ENCODE results near the gene DMP1.

DMP1 gene, protein sequence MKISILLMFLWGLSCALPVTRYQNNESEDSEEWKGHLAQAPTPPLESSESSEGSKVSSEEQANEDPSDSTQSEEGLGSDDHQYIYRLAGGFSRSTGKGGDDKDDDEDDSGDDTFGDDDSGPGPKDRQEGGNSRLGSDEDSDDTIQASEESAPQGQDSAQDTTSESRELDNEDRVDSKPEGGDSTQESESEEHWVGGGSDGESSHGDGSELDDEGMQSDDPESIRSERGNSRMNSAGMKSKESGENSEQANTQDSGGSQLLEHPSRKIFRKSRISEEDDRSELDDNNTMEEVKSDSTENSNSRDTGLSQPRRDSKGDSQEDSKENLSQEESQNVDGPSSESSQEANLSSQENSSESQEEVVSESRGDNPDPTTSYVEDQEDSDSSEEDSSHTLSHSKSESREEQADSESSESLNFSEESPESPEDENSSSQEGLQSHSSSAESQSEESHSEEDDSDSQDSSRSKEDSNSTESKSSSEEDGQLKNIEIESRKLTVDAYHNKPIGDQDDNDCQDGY

GRCh38 chr4:87649980-87650379 lies at the start of gene DMP1:
Gene DMP1 (plus strand): TSS chr4:87650280. CDS start chr4:87656493, 6,213 bp downstream.
- Mint-ChIP-seq H3K27me3 (no peaks in the 10 kb centered on the region), H3K9me3 (no peaks in the 10 kb centered on the region), H3K4me1 (no peaks in the 10 kb centered on the region), H3K27ac (no peak within 1 kb of the TSS), H3K36me3 (no peaks in the 10 kb centered on the region), H3K4me3 (no peak within 1 kb of the TSS)
- no peak for ATAC-seq (replicated peaks)
- no peak for DNase-seq

DNA sequence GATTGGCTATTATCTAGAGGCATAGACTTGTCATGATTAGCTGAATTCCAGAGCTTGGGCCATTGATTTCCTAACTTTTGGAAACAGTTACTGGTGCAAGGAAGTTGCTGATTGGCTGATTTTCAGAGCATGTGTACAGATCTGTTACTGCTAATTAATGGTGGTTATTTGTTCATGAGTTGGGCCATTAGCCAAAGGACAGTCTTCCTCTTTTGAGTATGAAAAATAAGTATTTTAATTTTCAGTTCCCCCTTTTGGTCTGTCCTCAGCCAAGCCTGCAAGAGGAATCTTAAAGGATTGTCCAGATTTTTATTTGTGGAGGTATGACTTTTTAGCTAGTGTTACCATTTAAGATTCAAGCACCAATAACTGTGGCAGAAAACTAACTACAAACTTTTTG lies 48.7 kb upstream of the DMP1 start:
- no peak for DNase-seq
- H3K4me3 Mint-ChIP-seq = no peak overlapping the region
- no peaks in the 10 kb centered on the region for H3K36me3 Mint-ChIP-seq
- no peak overlapping the region for H3K27ac Mint-ChIP-seq
- no peaks in the 10 kb centered on the region for H3K9me3 Mint-ChIP-seq
- H3K27me3 Mint-ChIP-seq = peaks cover 0 to 4% of the 10 kb centered on the region in 2 donors
- ATAC-seq (replicated peaks) = no peak
- H3K4me1 Mint-ChIP-seq = no peaks in the 10 kb centered on the region

GRCh38 chr4:87608229-87608628 lies 41.9 kb upstream of the DMP1 start, which contains the start of gene DSPP:
Gene DSPP (plus strand): TSS chr4:87608529. CDS start chr4:87610909, 2,380 bp downstream.
- no peaks in the 10 kb centered on the region for H3K9me3 Mint-ChIP-seq
- no peaks in the 10 kb centered on the region for H3K27me3 Mint-ChIP-seq
- DNase-seq (no peak), ATAC-seq (replicated peaks) (no peak)
- no peak within 1 kb of the TSS for H3K27ac Mint-ChIP-seq
- H3K36me3 Mint-ChIP-seq = no peaks in the 10 kb centered on the region
- H3K4me1 Mint-ChIP-seq = no peaks in the 10 kb centered on the region
- H3K4me3 Mint-ChIP-seq = no peak within 1 kb of the TSS

DNA sequence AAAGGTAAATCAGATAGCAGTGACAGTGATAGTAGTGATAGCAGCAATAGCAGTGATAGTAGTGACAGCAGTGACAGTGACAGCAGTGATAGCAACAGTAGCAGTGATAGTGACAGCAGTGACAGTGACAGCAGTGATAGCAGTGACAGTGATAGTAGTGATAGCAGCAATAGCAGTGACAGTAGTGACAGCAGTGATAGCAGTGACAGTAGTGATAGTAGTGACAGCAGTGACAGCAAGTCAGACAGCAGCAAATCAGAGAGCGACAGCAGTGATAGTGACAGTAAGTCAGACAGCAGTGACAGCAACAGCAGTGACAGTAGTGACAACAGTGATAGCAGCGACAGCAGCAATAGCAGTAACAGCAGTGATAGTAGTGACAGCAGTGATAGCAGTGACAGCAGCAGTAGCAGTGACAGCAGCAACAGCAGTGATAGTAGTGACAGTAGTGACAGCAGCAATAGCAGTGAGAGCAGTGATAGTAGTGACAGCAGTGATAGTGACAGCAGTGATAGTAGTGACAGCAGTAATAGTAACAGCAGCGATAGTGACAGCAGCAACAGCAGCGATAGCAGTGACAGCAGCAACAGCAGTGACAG lies 35.7 kb upstream of the DMP1 start:
- Mint-ChIP-seq H3K36me3 (no peaks in the 10 kb centered on the region), H3K4me3 (no peak overlapping the region), H3K27ac (no peak overlapping the region), H3K4me1 (no peaks in the 10 kb centered on the region), H3K27me3 (no peaks in the 10 kb centered on the region), H3K9me3 (no peaks in the 10 kb centered on the region)
- no peak for DNase-seq
- no peak for ATAC-seq (replicated peaks)

- H3K27ac Mint-ChIP-seq = no peak overlapping the region
- H3K27me3 Mint-ChIP-seq = peaks cover 0 to 5% of the 10 kb centered on the region in 2 donors
- ATAC-seq (replicated peaks) (no peak), DNase-seq (no peak)
- no peaks in the 10 kb centered on the region for H3K36me3 Mint-ChIP-seq
- no peak overlapping the region for H3K4me3 Mint-ChIP-seq
- no peaks in the 10 kb centered on the region for H3K4me1 Mint-ChIP-seq
- H3K9me3 Mint-ChIP-seq = no peaks in the 10 kb centered on the region
Observed at GRCh38 chr4:87616268-87616667, 33.8 kb upstream of the DMP1 start.

GRCh38 chr4:87620086-87620485 lies 30.0 kb upstream of the DMP1 start:
- no peak for ATAC-seq (replicated peaks)
- H3K36me3 Mint-ChIP-seq = no peaks in the 10 kb centered on the region
- no peaks in the 10 kb centered on the region for H3K4me1 Mint-ChIP-seq
- no peaks in the 10 kb centered on the region for H3K9me3 Mint-ChIP-seq
- DNase-seq = no peak
- H3K27ac Mint-ChIP-seq = no peak overlapping the region
- H3K27me3 Mint-ChIP-seq = peaks cover 0 to 5% of the 10 kb centered on the region in 2 donors
- H3K4me3 Mint-ChIP-seq = no peak overlapping the region

GRCh38 chr4:87620491-87620890 lies 29.6 kb upstream of the DMP1 start:
- peaks cover 0 to 5% of the 10 kb centered on the region in 2 donors for H3K27me3 Mint-ChIP-seq
- no peak overlapping the region for H3K4me3 Mint-ChIP-seq
- H3K4me1 Mint-ChIP-seq = no peaks in the 10 kb centered on the region
- ATAC-seq (replicated peaks) (no peak), DNase-seq (no peak)
- H3K27ac Mint-ChIP-seq = no peak overlapping the region
- H3K36me3 Mint-ChIP-seq = no peaks in the 10 kb centered on the region
- H3K9me3 Mint-ChIP-seq = no peaks in the 10 kb centered on the region

- Mint-ChIP-seq H3K9me3 (no peaks in the 10 kb centered on the region), H3K4me1 (no peaks in the 10 kb centered on the region), H3K27ac (no peak overlapping the region), H3K27me3 (peaks cover 0 to 5% of the 10 kb centered on the region in 2 donors), H3K4me3 (no peak overlapping the region), H3K36me3 (no peaks in the 10 kb centered on the region)
- ATAC-seq (replicated peaks) = no peak
- DNase-seq = no peak
Observed at GRCh38 chr4:87622303-87622702, 27.8 kb upstream of the DMP1 start.

GRCh38 chr4:87624698-87625097 lies 25.4 kb upstream of the DMP1 start:
- Mint-ChIP-seq H3K4me1 (no peaks in the 10 kb centered on the region), H3K36me3 (no peaks in the 10 kb centered on the region), H3K27ac (no peak overlapping the region), H3K4me3 (no peak overlapping the region), H3K9me3 (no peaks in the 10 kb centered on the region), H3K27me3 (peaks cover 0 to 5% of the 10 kb centered on the region in 2 donors)
- DNase-seq = no peak
- peak; percentile 66 to 71 for ATAC-seq (replicated peaks)

DNA sequence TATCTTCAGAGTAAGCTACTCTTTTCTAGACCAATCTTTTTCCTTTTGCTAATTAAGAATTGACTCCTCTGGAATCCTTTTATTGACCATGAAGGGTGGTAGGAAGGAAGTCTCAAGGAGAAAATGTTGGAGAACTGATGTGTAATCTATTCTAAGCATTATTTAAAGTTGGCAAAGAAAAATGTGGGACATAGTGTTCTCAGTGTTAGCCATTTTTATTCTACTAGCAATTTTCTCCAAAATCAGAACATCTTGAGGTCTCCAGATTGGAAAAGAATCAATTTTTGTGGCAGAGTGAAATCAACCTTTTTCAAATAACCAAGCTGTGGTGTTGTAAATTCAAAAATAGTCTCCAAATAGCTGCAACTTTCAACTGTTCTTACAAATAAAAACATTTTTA lies 18.4 kb upstream of the DMP1 start:
- no peak for DNase-seq
- no peak for ATAC-seq (replicated peaks)
- peaks cover 0 to 5% of the 10 kb centered on the region in 2 donors for H3K27me3 Mint-ChIP-seq
- no peaks in the 10 kb centered on the region for H3K36me3 Mint-ChIP-seq
- no peaks in the 10 kb centered on the region for H3K4me1 Mint-ChIP-seq
- peaks cover 0 to 2% of the 10 kb centered on the region in 2 donors for H3K9me3 Mint-ChIP-seq
- no peak overlapping the region for H3K27ac Mint-ChIP-seq
- H3K4me3 Mint-ChIP-seq = no peak overlapping the region

DNA sequence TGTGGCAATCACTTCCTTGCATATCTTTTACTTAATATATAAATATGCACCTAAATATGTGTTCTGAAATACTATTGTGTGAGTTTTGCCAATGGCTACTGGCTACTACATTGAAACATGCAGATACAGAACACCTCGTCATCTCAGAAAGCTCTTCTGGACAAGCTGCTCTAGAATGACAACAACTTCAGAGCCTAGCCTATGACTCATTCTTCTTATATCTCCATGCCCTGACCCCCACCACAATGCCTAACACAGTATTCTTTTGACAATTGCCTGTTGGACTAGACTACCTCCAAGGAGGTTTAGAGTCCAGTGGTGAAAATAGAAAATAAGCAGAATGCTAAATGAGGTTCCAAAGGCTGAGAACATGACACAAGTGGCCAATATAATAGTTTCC lies 17.6 kb upstream of the DMP1 start:
- Mint-ChIP-seq H3K27me3 (peaks cover 0 to 5% of the 10 kb centered on the region in 2 donors), H3K36me3 (no peaks in the 10 kb centered on the region), H3K9me3 (peaks cover 0 to 2% of the 10 kb centered on the region in 2 donors), H3K27ac (no peak overlapping the region), H3K4me1 (no peaks in the 10 kb centered on the region), H3K4me3 (no peak overlapping the region)
- DNase-seq (no peak), ATAC-seq (replicated peaks) (no peak)

DNA sequence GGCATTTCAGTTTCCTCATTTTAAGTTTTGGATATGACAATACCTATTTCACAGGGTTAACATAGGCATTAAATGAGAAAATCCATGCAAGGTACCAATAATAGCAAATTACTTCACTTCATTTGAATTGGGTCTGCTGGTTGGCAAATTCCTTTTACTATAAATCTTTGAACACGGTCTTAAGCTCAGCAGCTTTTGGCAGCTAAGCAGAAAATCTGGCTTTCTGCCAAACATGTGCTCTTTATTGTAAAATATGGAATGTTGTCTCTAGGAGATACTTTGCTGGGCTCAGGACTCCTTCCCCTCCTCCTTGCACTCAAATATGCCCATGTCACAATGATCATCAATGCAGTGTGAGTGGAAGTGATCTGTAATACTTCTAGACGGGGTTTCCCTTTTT lies 16.8 kb upstream of the DMP1 start:
- Mint-ChIP-seq H3K4me3 (no peak overlapping the region), H3K27ac (no peak overlapping the region), H3K9me3 (peaks cover 0 to 2% of the 10 kb centered on the region in 2 donors), H3K27me3 (peaks cover 0 to 5% of the 10 kb centered on the region in 2 donors), H3K4me1 (no peaks in the 10 kb centered on the region), H3K36me3 (no peaks in the 10 kb centered on the region)
- ATAC-seq (replicated peaks) = no peak
- no peak for DNase-seq

DNA sequence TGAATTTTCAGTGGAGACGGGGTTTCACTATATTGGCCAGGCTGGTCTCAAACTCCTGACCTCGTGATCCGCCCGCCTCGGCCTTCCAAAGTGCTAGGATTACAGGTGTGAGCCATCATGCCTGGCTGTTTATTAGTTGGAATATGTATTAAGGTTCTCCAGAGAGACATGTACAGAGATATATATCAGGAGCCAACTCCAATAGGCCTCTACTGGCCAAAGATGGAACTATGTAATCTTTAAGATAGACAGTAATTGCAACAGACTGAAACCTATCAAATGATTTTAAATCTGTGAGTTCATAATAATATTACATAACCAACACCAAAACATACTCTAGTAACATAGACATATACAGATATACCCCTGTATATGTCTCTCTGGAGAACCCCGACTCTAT lies 5.8 kb upstream of the DMP1 start:
- Mint-ChIP-seq H3K4me3 (no peak overlapping the region), H3K27ac (no peak overlapping the region), H3K4me1 (no peaks in the 10 kb centered on the region), H3K9me3 (peaks cover 3 to 5% of the 10 kb centered on the region in 2 donors), H3K36me3 (no peaks in the 10 kb centered on the region), H3K27me3 (no peaks in the 10 kb centered on the region)
- ATAC-seq (replicated peaks) (no peak), DNase-seq (no peak)

DNA sequence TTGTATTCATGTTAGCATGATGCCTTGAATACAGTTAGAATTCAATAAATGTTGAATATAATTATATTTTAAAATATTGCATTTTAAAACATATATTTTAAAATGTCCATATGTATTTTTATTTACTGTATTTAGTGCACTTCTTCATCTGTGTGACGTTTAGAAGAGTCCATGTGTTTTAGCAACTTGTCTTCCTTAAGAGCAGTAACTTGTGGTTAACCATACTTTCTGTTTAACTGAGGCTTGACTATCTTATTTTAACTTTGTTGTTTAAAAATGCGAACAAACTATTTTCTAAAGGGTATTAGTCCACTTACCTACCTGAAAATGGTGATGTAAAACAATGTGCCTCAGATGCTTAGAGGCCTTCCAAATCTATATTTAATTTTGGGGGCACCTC lies 858 bp downstream of the DMP1 start:
- Mint-ChIP-seq H3K27ac (no peak overlapping the region), H3K4me1 (no peaks in the 10 kb centered on the region), H3K4me3 (no peak overlapping the region), H3K36me3 (no peaks in the 10 kb centered on the region), H3K27me3 (no peaks in the 10 kb centered on the region), H3K9me3 (no peaks in the 10 kb centered on the region)
- ATAC-seq (replicated peaks) (no peak), DNase-seq (no peak)

DNA sequence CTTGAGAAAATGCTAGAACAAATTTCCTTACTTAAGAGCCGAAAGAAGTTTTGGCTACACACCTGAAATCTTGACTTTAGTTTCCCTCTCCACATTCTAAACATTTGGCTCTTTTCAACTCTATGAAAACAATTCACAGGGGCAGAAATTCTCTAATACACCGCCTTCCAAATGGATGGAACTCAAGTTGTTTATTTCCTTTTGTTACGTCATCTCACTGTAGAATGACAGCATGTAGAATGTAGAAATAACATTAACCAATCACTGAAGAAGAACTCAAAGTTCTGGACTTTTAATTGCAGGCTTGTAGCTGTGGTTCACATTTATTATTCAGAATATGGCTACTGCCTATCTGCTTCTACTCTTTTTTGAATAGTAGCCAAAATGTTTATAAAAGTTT lies 1.9 kb downstream of the DMP1 start:
- Mint-ChIP-seq H3K27ac (no peak overlapping the region), H3K4me1 (no peaks in the 10 kb centered on the region), H3K4me3 (no peak overlapping the region), H3K27me3 (no peaks in the 10 kb centered on the region), H3K9me3 (no peaks in the 10 kb centered on the region), H3K36me3 (no peaks in the 10 kb centered on the region)
- ATAC-seq (replicated peaks) (no peak), DNase-seq (no peak)

Data from stimulated activated naive B cell treated with anti-CD40 and anti-IgM and Interleukin-4, amounts not matched to agents 10 μg/mL and 1 μg/mL and 100 μg/mL, for 72 hours (primary cell).